Transverse colon (tissue), 4 donors: ENCODE measurements around the gene DMD.

Experiments
- EP300 ChIP-seq: sonication (generic); formaldehyde crosslinking; IDR thresholded peaks from one replicate; pipeline ENCODE4 v1.6.1; 2017; ENCODE audit warnings: antibody characterized with exemption, low read depth
- POLR2A ChIP-seq: fragments of 450-650 bp; IDR thresholded peaks from one replicate; pipeline ENCODE4 v1.6.1; 2016; ENCODE audit warnings: antibody characterized with exemption, mild to moderate bottlenecking, moderate library complexity
- POLR2AphosphoS5 ChIP-seq, 3 donors: sonication (generic); formaldehyde crosslinking; IDR thresholded peaks; one replicate each; pipeline ENCODE4 v1.6.1; 2016; ENCODE audit warnings: antibody characterized with exemption in 3 of 3
- TF ChIP-seq, protein P1 (sequence below), 5 experiments: fragments of 200-600 bp in 3 of 5; fragments of 450-650 bp in 2 of 5; sonication (generic) in 3 of 5; IDR thresholded peaks; 1 replicate in 2 of 5; 2 replicates in 3 of 5; pipeline ENCODE4 v1.5.1; 2016 to 2017; ENCODE audit warnings: antibody characterized with exemption in 5 of 5, inconsistent platforms in 3 of 5, mild to moderate bottlenecking in 2 of 5, moderate library complexity in 1 of 5

DNA sequence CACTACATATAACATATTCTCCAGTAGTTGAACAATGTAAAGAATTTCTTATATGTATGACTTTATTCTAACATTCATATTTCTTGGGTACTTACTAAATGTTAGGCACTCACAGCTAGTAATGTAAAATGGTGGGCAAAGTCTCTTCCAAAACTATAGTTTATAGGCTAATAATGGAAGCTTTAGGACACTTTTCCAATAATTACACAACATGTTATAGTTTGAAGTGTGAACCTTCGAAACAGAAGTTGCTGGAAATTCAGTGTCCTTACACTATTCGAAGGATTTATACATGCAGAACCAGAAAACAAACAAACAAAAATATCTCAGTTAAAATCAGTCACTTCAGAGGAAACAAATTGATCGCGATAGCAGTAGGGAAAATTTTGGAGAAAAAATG is 212.6 kb downstream of the DMD start:
- TF ChIP-seq POLR2A (no peak), EP300 (no peak), POLR2AphosphoS5 (IDR thresholded peaks at IDR 0.05) (no peak)
- TF ChIP-seq, protein P1, sequence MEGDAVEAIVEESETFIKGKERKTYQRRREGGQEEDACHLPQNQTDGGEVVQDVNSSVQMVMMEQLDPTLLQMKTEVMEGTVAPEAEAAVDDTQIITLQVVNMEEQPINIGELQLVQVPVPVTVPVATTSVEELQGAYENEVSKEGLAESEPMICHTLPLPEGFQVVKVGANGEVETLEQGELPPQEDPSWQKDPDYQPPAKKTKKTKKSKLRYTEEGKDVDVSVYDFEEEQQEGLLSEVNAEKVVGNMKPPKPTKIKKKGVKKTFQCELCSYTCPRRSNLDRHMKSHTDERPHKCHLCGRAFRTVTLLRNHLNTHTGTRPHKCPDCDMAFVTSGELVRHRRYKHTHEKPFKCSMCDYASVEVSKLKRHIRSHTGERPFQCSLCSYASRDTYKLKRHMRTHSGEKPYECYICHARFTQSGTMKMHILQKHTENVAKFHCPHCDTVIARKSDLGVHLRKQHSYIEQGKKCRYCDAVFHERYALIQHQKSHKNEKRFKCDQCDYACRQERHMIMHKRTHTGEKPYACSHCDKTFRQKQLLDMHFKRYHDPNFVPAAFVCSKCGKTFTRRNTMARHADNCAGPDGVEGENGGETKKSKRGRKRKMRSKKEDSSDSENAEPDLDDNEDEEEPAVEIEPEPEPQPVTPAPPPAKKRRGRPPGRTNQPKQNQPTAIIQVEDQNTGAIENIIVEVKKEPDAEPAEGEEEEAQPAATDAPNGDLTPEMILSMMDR (IDR thresholded peaks at IDR 0.05), result no peak
